GM10266 (cell line): ENCODE measurements around the gene ACOT9.

Source experiments
- DNase-seq: peaks from one replicate; pipeline ENCODE4 v3.0.0; 2012; ENCODE audit errors: extremely low spot score
- TF ChIP-seq, protein P1 (sequence below): IDR thresholded peaks from 2 replicates; pipeline ENCODE4 v1.5.1; 2012; ENCODE audit warnings: mild to moderate bottlenecking, low read depth; ENCODE audit not compliant: control insufficient read depth, insufficient read depth; ENCODE audit errors: missing control alignments

Gene ACOT9

GRCh38 chrX:23729214-23729613 lies 13.9 kb downstream of the ACOT9 start:
- TF ChIP-seq, protein P1, sequence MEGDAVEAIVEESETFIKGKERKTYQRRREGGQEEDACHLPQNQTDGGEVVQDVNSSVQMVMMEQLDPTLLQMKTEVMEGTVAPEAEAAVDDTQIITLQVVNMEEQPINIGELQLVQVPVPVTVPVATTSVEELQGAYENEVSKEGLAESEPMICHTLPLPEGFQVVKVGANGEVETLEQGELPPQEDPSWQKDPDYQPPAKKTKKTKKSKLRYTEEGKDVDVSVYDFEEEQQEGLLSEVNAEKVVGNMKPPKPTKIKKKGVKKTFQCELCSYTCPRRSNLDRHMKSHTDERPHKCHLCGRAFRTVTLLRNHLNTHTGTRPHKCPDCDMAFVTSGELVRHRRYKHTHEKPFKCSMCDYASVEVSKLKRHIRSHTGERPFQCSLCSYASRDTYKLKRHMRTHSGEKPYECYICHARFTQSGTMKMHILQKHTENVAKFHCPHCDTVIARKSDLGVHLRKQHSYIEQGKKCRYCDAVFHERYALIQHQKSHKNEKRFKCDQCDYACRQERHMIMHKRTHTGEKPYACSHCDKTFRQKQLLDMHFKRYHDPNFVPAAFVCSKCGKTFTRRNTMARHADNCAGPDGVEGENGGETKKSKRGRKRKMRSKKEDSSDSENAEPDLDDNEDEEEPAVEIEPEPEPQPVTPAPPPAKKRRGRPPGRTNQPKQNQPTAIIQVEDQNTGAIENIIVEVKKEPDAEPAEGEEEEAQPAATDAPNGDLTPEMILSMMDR, result no peak
- DNase-seq, result no peak

GRCh38 chrX:23727206-23727605 lies 15.9 kb downstream of the ACOT9 start:
- no peak for DNase-seq
- TF ChIP-seq, protein P1, result no peak

DNA sequence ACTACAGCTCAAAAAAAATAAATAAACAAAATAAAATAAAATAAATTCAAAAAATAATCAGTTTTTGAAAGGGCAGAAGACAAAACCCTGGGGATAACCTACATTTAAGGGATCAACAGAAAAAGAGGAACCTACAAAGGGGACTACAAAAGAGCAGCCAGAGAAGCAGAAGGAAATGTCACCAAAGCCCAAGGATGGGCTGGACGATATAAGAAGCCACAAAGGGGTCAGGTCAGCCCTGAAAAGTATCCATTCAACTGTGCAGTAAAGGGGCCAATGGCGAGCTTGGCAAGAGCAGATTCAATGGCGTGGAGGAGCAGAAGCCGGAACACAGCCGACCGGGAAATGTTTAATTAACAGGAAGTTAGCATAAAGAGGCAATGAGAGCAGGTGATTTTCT lies 16.9 kb downstream of the ACOT9 start:
- no peak for DNase-seq
- TF ChIP-seq, protein P1, result no peak

GRCh38 chrX:23720117-23720677 lies 22.9 kb downstream of the ACOT9 start:
- DNase-seq, result no peak
- TF ChIP-seq, protein P1, result no peak

DNA sequence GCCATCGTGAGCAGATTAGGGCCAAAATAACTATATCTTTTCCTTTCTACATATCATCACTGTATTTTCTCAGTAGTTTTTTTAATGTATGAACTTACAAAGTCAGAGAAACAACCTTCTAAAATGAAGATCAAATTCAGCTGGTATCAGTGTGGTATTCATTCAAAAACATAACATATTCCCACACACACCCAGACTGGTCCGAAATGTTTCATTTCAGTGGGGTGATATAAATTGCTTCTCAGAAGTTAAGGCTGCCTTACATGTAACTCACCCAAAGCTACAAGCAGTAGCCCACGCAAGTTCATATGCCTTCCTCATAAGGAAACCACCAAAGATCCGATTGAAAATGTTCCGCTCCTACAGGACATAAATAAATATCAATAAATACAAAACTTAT lies 37.8 kb downstream of the ACOT9 start:
- TF ChIP-seq, protein P1, result no peak
- DNase-seq, result no peak

- TF ChIP-seq, protein P1, result no peak
Measured at GRCh38 chrX:23704673-23705206, 38.3 kb downstream of the ACOT9 start.

DNA sequence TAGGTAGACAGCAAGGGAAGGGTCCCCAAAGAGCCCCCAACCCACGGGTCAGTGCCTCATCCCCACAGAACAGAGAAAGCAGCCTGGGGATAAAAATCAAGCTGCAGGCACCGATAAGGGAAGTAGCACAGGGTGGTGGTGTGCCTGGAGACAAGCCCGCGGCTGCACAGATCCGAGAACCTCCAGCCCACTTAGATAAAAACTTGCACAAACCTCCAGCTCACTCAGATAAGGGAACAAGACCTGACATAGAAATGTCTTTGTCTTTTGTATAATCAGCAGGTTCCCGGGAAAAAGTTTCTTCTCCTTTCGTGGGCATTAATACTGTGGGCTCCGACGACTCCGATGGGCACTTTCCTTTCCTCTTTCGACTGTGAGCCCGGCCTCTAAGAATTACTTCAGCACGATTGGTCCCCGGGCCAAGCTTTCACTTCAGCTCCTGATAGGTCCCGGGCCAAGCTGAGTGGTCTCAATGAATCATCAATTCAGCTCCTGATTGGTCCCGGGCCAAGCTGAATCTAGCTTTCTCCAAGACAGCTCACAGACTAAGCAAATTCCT lies 43.4 kb downstream of the ACOT9 start:
- DNase-seq, result no peak
- TF ChIP-seq, protein P1, result no peak

More at GRCh38 chrX:23704673-23705206, 38.3 kb downstream of the ACOT9 start:
- no peak for DNase-seq
